ENCODE measurements around the gene BBX.

The BBX gene

GRCh38 chr3:107660306-107660976 is 137.7 kb downstream of the BBX start:
- peak; percentile 26 for DNase-seq

GRCh38 chr3:107661447-107662123 is 138.8 kb downstream of the BBX start:
- no peak for DNase-seq

GRCh38 chr3:107662124-107662507 is 139.4 kb downstream of the BBX start:
- DNase-seq = no peak

GRCh38 chr3:107662586-107662985 is 139.8 kb downstream of the BBX start:
- DNase-seq = no peak

GRCh38 chr3:107663266-107663665 is 140.5 kb downstream of the BBX start:
- DNase-seq = no peak

- no peak for DNase-seq
Observed at GRCh38 chr3:107664614-107665013, 141.9 kb downstream of the BBX start.

- no peak for DNase-seq
Observed at GRCh38 chr3:107665351-107665750, 142.6 kb downstream of the BBX start.

- no peak for DNase-seq
Observed at GRCh38 chr3:107666853-107667252, 144.1 kb downstream of the BBX start.

GRCh38 chr3:107668416-107668815 is 145.7 kb downstream of the BBX start:
- no peak for DNase-seq

- no peak for DNase-seq
Observed at GRCh38 chr3:107668963-107669362, 146.2 kb downstream of the BBX start.

GRCh38 chr3:107669669-107670068 is 146.9 kb downstream of the BBX start:
- no peak for DNase-seq

- no peak for DNase-seq
Observed at GRCh38 chr3:107670986-107671385, 148.2 kb downstream of the BBX start.

GRCh38 chr3:107674371-107674770 is 151.6 kb downstream of the BBX start:
- DNase-seq = no peak

GRCh38 chr3:107675233-107675900 is 152.6 kb downstream of the BBX start:
- DNase-seq = no peak

- peak; percentile 31 for DNase-seq
Observed at GRCh38 chr3:107676469-107677309, 153.9 kb downstream of the BBX start.

- no peak for DNase-seq
Observed at GRCh38 chr3:107679921-107680320, 157.2 kb downstream of the BBX start.

- no peak for DNase-seq
Observed at GRCh38 chr3:107680698-107681097, 157.9 kb downstream of the BBX start.

GRCh38 chr3:107681396-107681795 is 158.6 kb downstream of the BBX start:
- DNase-seq = no peak

GRCh38 chr3:107682580-107682979 is 159.8 kb downstream of the BBX start:
- no peak for DNase-seq

GRCh38 chr3:107683447-107683846 is 160.7 kb downstream of the BBX start:
- no peak for DNase-seq

- DNase-seq = no peak
Observed at GRCh38 chr3:107684431-107684925, 161.7 kb downstream of the BBX start.

- no peak for DNase-seq
Observed at GRCh38 chr3:107685383-107685782, 162.6 kb downstream of the BBX start.

- DNase-seq = no peak
Observed at GRCh38 chr3:107687056-107687581, 164.4 kb downstream of the BBX start.
